Subcutaneous abdominal adipose tissue (tissue), 5 donors: ENCODE measurements around the gene LRRC43.

ENCODE experiments used
- H3K27ac ChIP-seq: one replicate; pipeline ENCODE4 v1.7.0; 2013; ENCODE audit warnings: low read depth, mild to moderate bottlenecking, inconsistent platforms, low read length, moderate library complexity
- H3K27me3 ChIP-seq, 5 donors: one replicate each; pipeline ENCODE4 v1.7.0; 2013; ENCODE audit warnings: low read length in 5 of 5, inconsistent platforms in 1 of 5; ENCODE audit not compliant: control insufficient read depth in 5 of 5, insufficient read depth in 4 of 5
- H3K36me3 ChIP-seq, 5 donors: one replicate each; pipeline ENCODE4 v1.7.0; 2013; ENCODE audit warnings: low read length in 5 of 5; ENCODE audit not compliant: control insufficient read depth in 5 of 5, insufficient read depth in 5 of 5
- H3K4me1 ChIP-seq, 5 donors: one replicate each; pipeline ENCODE4 v1.7.0; 2013; ENCODE audit warnings: low read length in 5 of 5, mild to moderate bottlenecking in 3 of 5, moderate library complexity in 1 of 5; ENCODE audit not compliant: control insufficient read depth in 5 of 5, insufficient read depth in 5 of 5
- H3K4me3 ChIP-seq, 5 donors: one replicate each; pipeline ENCODE4 v1.7.0; 2013; ENCODE audit warnings: low read length in 5 of 5, low read depth in 1 of 5
- H3K9ac ChIP-seq, 5 donors: one replicate each; pipeline ENCODE4 v1.7.0; 2013; ENCODE audit warnings: low read length in 5 of 5, mild to moderate bottlenecking in 4 of 5, moderate library complexity in 3 of 5
- H3K9me3 ChIP-seq, 5 donors: one replicate each; pipeline ENCODE4 v1.7.0; 2013; ENCODE audit warnings: low read length in 5 of 5; ENCODE audit not compliant: control insufficient read depth in 5 of 5
- donor health status: healthy.
- donor health status: healthy.
- donor health status: healthy.
- donor health status: healthy.
- donor health status: healthy.

The LRRC43 gene

GRCh38 chr12:122182887-122183587, at the start of gene LRRC43:
TSS of gene LRRC43 (plus strand) at chr12:122183123. CDS start at chr12:122183145, 22 bp downstream.
- Histone ChIP-seq H3K36me3 (no peaks in the 10 kb centered on the region), H3K27ac (no peak within 1 kb of the TSS), H3K4me1 (peaks cover 0 to 10% (median 5%) of the 10 kb centered on the region in 5 donors), H3K4me3 (peak within 1 kb of the TSS; percentile 57 to 71 (median 61)), H3K9ac (peak within 1 kb of the TSS in 3 of 5 donors; percentile 21 to 51 (median 48)), H3K27me3 (no peaks in the 10 kb centered on the region), H3K9me3 (no peaks in the 10 kb centered on the region)

- Histone ChIP-seq H3K4me3 (no peak overlapping the region), H3K36me3 (peaks cover 0 to 89% (median 72%) of the 10 kb centered on the region in 5 donors), H3K27me3 (no peaks in the 10 kb centered on the region), H3K4me1 (no peaks in the 10 kb centered on the region), H3K9ac (no peak overlapping the region), H3K27ac (no peak overlapping the region), H3K9me3 (no peaks in the 10 kb centered on the region)
Observed at GRCh38 chr12:122133192-122133950, 49.6 kb upstream of the LRRC43 start.

- Histone ChIP-seq H3K4me3 (no peak overlapping the region), H3K9ac (no peak overlapping the region), H3K9me3 (no peaks in the 10 kb centered on the region), H3K36me3 (peaks cover 0 to 86% (median 67%) of the 10 kb centered on the region in 5 donors), H3K27me3 (no peaks in the 10 kb centered on the region), H3K27ac (no peak overlapping the region), H3K4me1 (no peaks in the 10 kb centered on the region)
Observed at GRCh38 chr12:122135437-122136031, 47.4 kb upstream of the LRRC43 start.

GRCh38 chr12:122137229-122137628, 45.7 kb upstream of the LRRC43 start:
- no peaks in the 10 kb centered on the region for H3K4me1 ChIP-seq
- H3K36me3 ChIP-seq, result peaks cover 0 to 87% (median 71%) of the 10 kb centered on the region in 5 donors
- H3K9ac ChIP-seq, result no peak overlapping the region

GRCh38 chr12:122137681-122138080, 45.2 kb upstream of the LRRC43 start:
- Histone ChIP-seq H3K36me3 (peaks cover 0 to 87% (median 71%) of the 10 kb centered on the region in 5 donors), H3K4me3 (no peak overlapping the region), H3K9me3 (no peaks in the 10 kb centered on the region), H3K4me1 (no peaks in the 10 kb centered on the region), H3K27ac (no peak overlapping the region), H3K27me3 (no peaks in the 10 kb centered on the region), H3K9ac (no peak overlapping the region)

More at GRCh38 chr12:122137229-122137628, 45.7 kb upstream of the LRRC43 start:
- H3K27ac ChIP-seq, result no peak overlapping the region
- H3K4me3 ChIP-seq, result no peak overlapping the region
- H3K9me3 ChIP-seq, result no peaks in the 10 kb centered on the region
- no peaks in the 10 kb centered on the region for H3K27me3 ChIP-seq

- Histone ChIP-seq H3K36me3 (peaks cover 0 to 87% (median 71%) of the 10 kb centered on the region in 5 donors), H3K27ac (no peak overlapping the region)
Observed at GRCh38 chr12:122138181-122138580, 44.7 kb upstream of the LRRC43 start.

GRCh38 chr12:122138616-122139015, 44.3 kb upstream of the LRRC43 start:
- H3K9ac ChIP-seq, result no peak overlapping the region
- no peak overlapping the region for H3K27ac ChIP-seq

More at GRCh38 chr12:122138181-122138580, 44.7 kb upstream of the LRRC43 start:
- Histone ChIP-seq H3K4me1 (no peaks in the 10 kb centered on the region), H3K4me3 (no peak overlapping the region), H3K9me3 (no peaks in the 10 kb centered on the region), H3K9ac (no peak overlapping the region), H3K27me3 (no peaks in the 10 kb centered on the region)

GRCh38 chr12:122139266-122139665, 43.7 kb upstream of the LRRC43 start:
- Histone ChIP-seq H3K36me3 (peaks cover 0 to 89% (median 71%) of the 10 kb centered on the region in 5 donors), H3K9ac (no peak overlapping the region), H3K4me1 (no peaks in the 10 kb centered on the region), H3K4me3 (no peak overlapping the region), H3K27ac (no peak overlapping the region), H3K9me3 (no peaks in the 10 kb centered on the region), H3K27me3 (no peaks in the 10 kb centered on the region)

More at GRCh38 chr12:122138616-122139015, 44.3 kb upstream of the LRRC43 start:
- no peaks in the 10 kb centered on the region for H3K9me3 ChIP-seq
- no peaks in the 10 kb centered on the region for H3K27me3 ChIP-seq
- no peak overlapping the region for H3K4me3 ChIP-seq
- no peaks in the 10 kb centered on the region for H3K4me1 ChIP-seq
- H3K36me3 ChIP-seq, result peaks cover 0 to 87% (median 71%) of the 10 kb centered on the region in 5 donors

GRCh38 chr12:122139941-122140340, 43.0 kb upstream of the LRRC43 start:
- Histone ChIP-seq H3K9ac (no peak overlapping the region), H3K27ac (no peak overlapping the region), H3K27me3 (no peaks in the 10 kb centered on the region), H3K9me3 (no peaks in the 10 kb centered on the region), H3K36me3 (peaks cover 0 to 89% (median 69%) of the 10 kb centered on the region in 5 donors), H3K4me1 (no peaks in the 10 kb centered on the region), H3K4me3 (no peak overlapping the region)
